Panc1 (cell line): Measurements from ENCODE around the gene AP3M1. TPM values are rescaled to one million over a fixed set of nuclear protein-coding genes. Genes with fewer than 3 reads are reported as not detected.

Experiments used
- ATAC-seq: fragments of 200-7000 bp; cut with Tn5 transposase; 2 replicates; pipeline ENCODE4 v1.9.1; 2020; ENCODE audit warnings: mild to moderate bottlenecking, moderate library complexity
- BruUV-seq: library from RNA; stranded (reverse); fragments of 400-500 nt; replicated peaks from 2 replicates; lab custom pipeline; 2021; lab: Mats Ljungman, UMichigan
- CTCF ChIA-PET: fragments of 300-600 bp; sonication (Branson Sonifier 250); formaldehyde crosslinking; loops from one replicate; lab custom pipeline; 2022; ENCODE audit warnings: antibody characterized with exemption; lab: Charles Lee
- POLR2A ChIA-PET: fragments of 300-600 bp; sonication (Branson Sonifier 250); formaldehyde crosslinking; loops from one replicate; lab custom pipeline; 2022; ENCODE audit warnings: antibody characterized with exemption; lab: Charles Lee
- DNase-seq: peaks from one replicate; pipeline ENCODE4 v3.0.0-alpha.2; 2010; ENCODE audit warnings: low read depth, low spot score
- H3K27ac ChIP-seq: 2 replicates; pipeline ENCODE4 v1.5.1; 2011; ENCODE audit warnings: mild to moderate bottlenecking, low read length, inconsistent platforms
- H3K27me3 ChIP-seq: fragments of 200-500 bp; sonication (Bioruptor generic); 2 replicates; pipeline ENCODE4 v1.6.0; 2014; ENCODE audit warnings: low read length, inconsistent platforms; ENCODE audit not compliant: control insufficient read depth, insufficient read depth
- H3K36me3 ChIP-seq: fragments of 200-500 bp; sonication (Bioruptor generic); 2 replicates; pipeline ENCODE4 v1.5.1; 2014; ENCODE audit warnings: inconsistent platforms, mild to moderate bottlenecking, low read length, moderate library complexity; ENCODE audit not compliant: control insufficient read depth, insufficient read depth
- H3K4me1 ChIP-seq: 2 replicates; pipeline ENCODE4 v1.5.1; 2011; ENCODE audit warnings: inconsistent platforms, mild to moderate bottlenecking, low read length, moderate library complexity; ENCODE audit not compliant: control insufficient read depth, insufficient read depth
- H3K4me3 ChIP-seq, 2 experiments: 2 replicates each; pipeline ENCODE4 v1.5.1; 2011 to 2012; ENCODE audit warnings: low read depth in 2 of 2, low read length in 2 of 2, mild to moderate bottlenecking in 2 of 2, inconsistent platforms in 1 of 2, moderate library complexity in 1 of 2
- H3K9me3 ChIP-seq: fragments of 200-500 bp; sonication (Bioruptor generic); 2 replicates; pipeline ENCODE4 v1.5.1; 2014; ENCODE audit warnings: low read depth, mild to moderate bottlenecking, inconsistent platforms, low read length, moderate library complexity; ENCODE audit not compliant: control insufficient read depth, insufficient read depth
- POLR2AphosphoS5 ChIP-seq: IDR thresholded peaks from 2 replicates; pipeline ENCODE4 v1.6.1; 2012; ENCODE audit warnings: mild to moderate bottlenecking, low read depth, low read length, moderate library complexity
- SIN3A ChIP-seq: IDR thresholded peaks from 2 replicates; pipeline ENCODE4 v1.6.1; 2012; ENCODE audit warnings: low read depth, mild to moderate bottlenecking, low read length, moderate library complexity, borderline replicate concordance; ENCODE audit not compliant: insufficient read depth
- TCF7L2 ChIP-seq: IDR thresholded peaks from 2 replicates; pipeline ENCODE4 v1.6.1; 2011; ENCODE audit warnings: mild to moderate bottlenecking, low read depth, low read length, inconsistent platforms
- in situ Hi-C: cut with HindIII; loops from 2 replicates; pipeline ENCODE4 v1.10.0; 2016; ENCODE audit warnings: low sequenced_read_pairs, low pct_unique_long_range_greater_than_20kb
- intact Hi-C: fragments of 100-400 bp; cut with micrococcal nuclease; formaldehyde crosslinking; loops from one replicate; pipeline ENCODE4 v1.10.0; 2022; ENCODE audit not compliant: unreplicated experiment
- total RNA-seq: library from RNA; stranded (reverse); gene quantifications from one replicate; pipeline ENCODE4 v1.2.1, GENCODE V29; 2021; ENCODE audit not compliant: unreplicated experiment
- TF ChIP-seq, protein P1 (sequence below): fragments of 450-650 bp; IDR thresholded peaks from 2 replicates; pipeline ENCODE4 v1.5.1; 2017; ENCODE audit warnings: mild to moderate bottlenecking
- TF ChIP-seq, protein P2 (sequence below), 2 experiments: IDR thresholded peaks; 2 replicates each; pipeline ENCODE4 v1.6.1; 2011 to 2012; ENCODE audit warnings: low read depth in 2 of 2, control low read depth in 1 of 2, low read length in 1 of 2, mild to moderate bottlenecking in 1 of 2, moderate library complexity in 1 of 2; ENCODE audit not compliant: insufficient read depth in 1 of 2

Gene AP3M1
- total RNA-seq, 1 experiment from 2014 or later = 51.5 TPM

- TF ChIP-seq, protein P1, sequence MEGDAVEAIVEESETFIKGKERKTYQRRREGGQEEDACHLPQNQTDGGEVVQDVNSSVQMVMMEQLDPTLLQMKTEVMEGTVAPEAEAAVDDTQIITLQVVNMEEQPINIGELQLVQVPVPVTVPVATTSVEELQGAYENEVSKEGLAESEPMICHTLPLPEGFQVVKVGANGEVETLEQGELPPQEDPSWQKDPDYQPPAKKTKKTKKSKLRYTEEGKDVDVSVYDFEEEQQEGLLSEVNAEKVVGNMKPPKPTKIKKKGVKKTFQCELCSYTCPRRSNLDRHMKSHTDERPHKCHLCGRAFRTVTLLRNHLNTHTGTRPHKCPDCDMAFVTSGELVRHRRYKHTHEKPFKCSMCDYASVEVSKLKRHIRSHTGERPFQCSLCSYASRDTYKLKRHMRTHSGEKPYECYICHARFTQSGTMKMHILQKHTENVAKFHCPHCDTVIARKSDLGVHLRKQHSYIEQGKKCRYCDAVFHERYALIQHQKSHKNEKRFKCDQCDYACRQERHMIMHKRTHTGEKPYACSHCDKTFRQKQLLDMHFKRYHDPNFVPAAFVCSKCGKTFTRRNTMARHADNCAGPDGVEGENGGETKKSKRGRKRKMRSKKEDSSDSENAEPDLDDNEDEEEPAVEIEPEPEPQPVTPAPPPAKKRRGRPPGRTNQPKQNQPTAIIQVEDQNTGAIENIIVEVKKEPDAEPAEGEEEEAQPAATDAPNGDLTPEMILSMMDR = no peak
- TF ChIP-seq TCF7L2 (no peak), SIN3A (no peak), POLR2AphosphoS5 (no peak)
- TF ChIP-seq, protein P2, sequence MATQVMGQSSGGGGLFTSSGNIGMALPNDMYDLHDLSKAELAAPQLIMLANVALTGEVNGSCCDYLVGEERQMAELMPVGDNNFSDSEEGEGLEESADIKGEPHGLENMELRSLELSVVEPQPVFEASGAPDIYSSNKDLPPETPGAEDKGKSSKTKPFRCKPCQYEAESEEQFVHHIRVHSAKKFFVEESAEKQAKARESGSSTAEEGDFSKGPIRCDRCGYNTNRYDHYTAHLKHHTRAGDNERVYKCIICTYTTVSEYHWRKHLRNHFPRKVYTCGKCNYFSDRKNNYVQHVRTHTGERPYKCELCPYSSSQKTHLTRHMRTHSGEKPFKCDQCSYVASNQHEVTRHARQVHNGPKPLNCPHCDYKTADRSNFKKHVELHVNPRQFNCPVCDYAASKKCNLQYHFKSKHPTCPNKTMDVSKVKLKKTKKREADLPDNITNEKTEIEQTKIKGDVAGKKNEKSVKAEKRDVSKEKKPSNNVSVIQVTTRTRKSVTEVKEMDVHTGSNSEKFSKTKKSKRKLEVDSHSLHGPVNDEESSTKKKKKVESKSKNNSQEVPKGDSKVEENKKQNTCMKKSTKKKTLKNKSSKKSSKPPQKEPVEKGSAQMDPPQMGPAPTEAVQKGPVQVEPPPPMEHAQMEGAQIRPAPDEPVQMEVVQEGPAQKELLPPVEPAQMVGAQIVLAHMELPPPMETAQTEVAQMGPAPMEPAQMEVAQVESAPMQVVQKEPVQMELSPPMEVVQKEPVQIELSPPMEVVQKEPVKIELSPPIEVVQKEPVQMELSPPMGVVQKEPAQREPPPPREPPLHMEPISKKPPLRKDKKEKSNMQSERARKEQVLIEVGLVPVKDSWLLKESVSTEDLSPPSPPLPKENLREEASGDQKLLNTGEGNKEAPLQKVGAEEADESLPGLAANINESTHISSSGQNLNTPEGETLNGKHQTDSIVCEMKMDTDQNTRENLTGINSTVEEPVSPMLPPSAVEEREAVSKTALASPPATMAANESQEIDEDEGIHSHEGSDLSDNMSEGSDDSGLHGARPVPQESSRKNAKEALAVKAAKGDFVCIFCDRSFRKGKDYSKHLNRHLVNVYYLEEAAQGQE (IDR thresholded peaks at IDR 0.05; ENCODE audit: insufficient read depth in 1 of 2, low read depth in 2 of 2, low read length in 1 of 2) = no peak
- H3K36me3 ChIP-seq = peaks cover 71% of the 10 kb centered on the region
- H3K4me3 ChIP-seq = no peak overlapping the region
- no peak for DNase-seq
- H3K4me1 ChIP-seq = no peaks in the 10 kb centered on the region
- ChIA-PET CTCF (no interaction called here), POLR2A (interaction anchor here (1.1 kb wide), 1 partner anchor 17 kb away, joined by 7 read pairs; no protein-coding TSS in a partner anchor)
- ATAC-seq = no peak
- H3K27me3 ChIP-seq = no peaks in the 10 kb centered on the region
- intact Hi-C loops (no loop called here), in situ Hi-C loops (no loop called here)
- H3K9me3 ChIP-seq = no peaks in the 10 kb centered on the region
- no peak overlapping the region for H3K27ac ChIP-seq
- no TSS peak for BruUV-seq
Observed at GRCh38 chr10:74096777-74097176, 53.9 kb downstream of the AP3M1 start.

DNA sequence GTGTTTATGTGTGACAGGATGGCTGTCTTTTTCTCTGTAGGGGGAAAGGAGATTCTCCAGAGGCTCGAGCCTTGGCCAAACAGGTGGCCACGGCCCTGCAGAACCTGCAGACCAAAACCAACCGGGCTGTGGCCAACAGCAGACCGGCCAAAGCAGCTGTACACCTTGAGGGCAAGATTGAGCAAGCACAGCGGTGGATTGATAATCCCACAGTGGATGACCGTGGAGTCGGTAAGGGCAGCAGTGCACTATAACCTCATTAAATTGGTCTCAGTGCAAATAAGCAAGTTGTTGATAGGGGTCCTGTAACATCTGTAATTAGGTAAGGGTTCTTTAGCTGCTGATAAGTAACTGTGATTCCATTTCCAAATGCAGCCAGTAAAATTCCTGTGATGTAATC is 56.4 kb downstream of the AP3M1 start:
- Histone ChIP-seq H3K27me3 (no peaks in the 10 kb centered on the region), H3K36me3 (peaks cover 77% of the 10 kb centered on the region), H3K4me1 (no peaks in the 10 kb centered on the region), H3K9me3 (no peaks in the 10 kb centered on the region), H3K4me3 (no peak overlapping the region), H3K27ac (no peak overlapping the region)
- no peak for TF ChIP-seq POLR2AphosphoS5
- in situ Hi-C loops (no loop called here), intact Hi-C loops (no loop called here)
- no peak for DNase-seq
- POLR2A ChIA-PET = no interaction called here
- BruUV-seq = no TSS peak
- CTCF ChIA-PET = no interaction called here
- ATAC-seq = no peak

- intact Hi-C loops (no loop called here), in situ Hi-C loops (no loop called here)
- POLR2A ChIA-PET = interaction anchor here (0.6 kb wide), 1 partner anchor 85 kb away, joined by 14 read pairs; no protein-coding TSS in a partner anchor
- no peak overlapping the region for H3K4me3 ChIP-seq
- H3K27me3 ChIP-seq = no peaks in the 10 kb centered on the region
- peaks cover 77% of the 10 kb centered on the region for H3K36me3 ChIP-seq
- no peak for ATAC-seq
- H3K27ac ChIP-seq = no peak overlapping the region
- H3K4me1 ChIP-seq = no peaks in the 10 kb centered on the region
- CTCF ChIA-PET = no interaction called here
- TF ChIP-seq TCF7L2 = no peak
- TF ChIP-seq, protein P1 = no peak
- no peak for TF ChIP-seq SIN3A
- TF ChIP-seq POLR2AphosphoS5 = no peak
- TF ChIP-seq, protein P2 (IDR thresholded peaks at IDR 0.05; ENCODE audit: insufficient read depth in 1 of 2, low read depth in 2 of 2, low read length in 1 of 2) = no peak
- DNase-seq = no peak
- no TSS peak for BruUV-seq
- no peaks in the 10 kb centered on the region for H3K9me3 ChIP-seq
Observed at GRCh38 chr10:74093530-74094164, 57.0 kb downstream of the AP3M1 start.
